Measurements from ENCODE around the gene ALK. TPM values are rescaled to one million over a fixed set of nuclear protein-coding genes. Genes with fewer than 3 reads are reported as not detected.

The ALK gene
- polyA plus RNA-seq, 1 of the 3 experiments (the other 2 are of a cell fraction), result 0.30 TPM

- Histone ChIP-seq H3K4me1 (ENCODE audit: control insufficient read depth in 1 of 2, insufficient read depth in 2 of 2, low read depth in 1 of 2, low read length in 1 of 2) (peaks cover 0 to 48% of the 10 kb centered on the region in 2 experiments; a peak in 1 of 4 replicates), H3F3A (replicated peaks; ENCODE audit: insufficient read depth) (no peaks in the 10 kb centered on the region), H3K36me3 (replicated peaks in 1 of 2; ENCODE audit: control insufficient read depth in 1 of 2, insufficient read depth in 2 of 2, low read length in 1 of 2) (no peaks in the 10 kb centered on the region), H4K20me1 (ENCODE audit: insufficient read depth) (no peaks in the 10 kb centered on the region), H3K4me2 (no peak overlapping the region), H3K9ac (no peak overlapping the region), H3K27me3 (ENCODE audit: insufficient read depth) (no peaks in the 10 kb centered on the region), H3K9me2 (no peaks in the 10 kb centered on the region), H3K27ac (ENCODE audit: low read depth in 2 of 2, low read length in 1 of 2) (peak overlapping the region in 1 of 2 experiments; percentile 22; a peak in 1 of 4 replicates), H3K9me3 (no peaks in the 10 kb centered on the region), H2AFZ (ENCODE audit: low read depth) (no peak overlapping the region), H3K4me3 (ENCODE audit: low read depth in 2 of 2, low read length in 1 of 2) (no peak overlapping the region), H3K79me2 (ENCODE audit: insufficient read depth) (no peaks in the 10 kb centered on the region)
- 27% methylated on average over 11 of the region's 12 CpGs for WGBS (ENCODE audit: low lambda C conversion rate)
- ChIA-PET CTCF (no interaction called here), POLR2A (interaction anchor here (0.7 to 0.8 kb wide), 3 partner anchors 69 to 1236 kb away, joined by 3 read pairs; no protein-coding TSS in a partner anchor)
- DNase-seq, result no peak
- no peak for TF ChIP-seq FOXM1 (IDR thresholded peaks at IDR 0.05; ENCODE audit: low read depth)
- no peak for TF ChIP-seq RFX5 (IDR thresholded peaks at IDR 0.05; ENCODE audit: low read length)
- no peak for TF ChIP-seq POLR2AphosphoS5 (IDR thresholded peaks at IDR 0.05; ENCODE audit: low read depth, low read length)
- TF ChIP-seq USF2 (IDR thresholded peaks at IDR 0.05; ENCODE audit: borderline replicate concordance, low read depth, low read length), result no peak
- TF ChIP-seq TAF1 (IDR thresholded peaks at IDR 0.05; ENCODE audit: borderline replicate concordance, low read depth, low read length), result no peak
- no peak for TF ChIP-seq CHD2 (IDR thresholded peaks at IDR 0.05; ENCODE audit: low read length, partially characterized antibody)
Observed at GRCh38 chr2:29848566-29849310, 72.6 kb downstream of the ALK start.

GRCh38 chr2:29847886-29848285 lies 73.5 kb downstream of the ALK start:
- H3K9ac ChIP-seq, result no peak overlapping the region
- H3K4me1 ChIP-seq (ENCODE audit: control insufficient read depth in 1 of 2, insufficient read depth in 2 of 2, low read depth in 1 of 2, low read length in 1 of 2), result peaks cover 0 to 49% of the 10 kb centered on the region in 2 experiments; a peak in 1 of 4 replicates
- H3K27ac ChIP-seq (ENCODE audit: low read depth in 2 of 2, low read length in 1 of 2), result no peak overlapping the region; a peak in 1 of 4 replicates
- 30% methylated on average over 6 of the region's 6 CpGs for WGBS (ENCODE audit: low lambda C conversion rate)
- POLR2A ChIA-PET, result interaction anchor here (0.8 kb wide), 1 partner anchor 197 kb away, joined by 3 read pairs; no protein-coding TSS in a partner anchor
- TF ChIP-seq TAF1 (IDR thresholded peaks at IDR 0.05; ENCODE audit: borderline replicate concordance, low read depth, low read length) (no peak), MXI1 (IDR thresholded peaks at IDR 0.05; ENCODE audit: low read depth, low read length) (no peak), FOSL2 (IDR thresholded peaks at IDR 0.05; ENCODE audit: borderline replicate concordance, low read depth) (no peak), TEAD4 (IDR thresholded peaks at IDR 0.05; ENCODE audit: borderline replicate concordance, insufficient read depth) (no peak), FOXJ3 (CRISPR knock-in tag; IDR thresholded peaks at IDR 0.05) (no peak), POLR2AphosphoS5 (IDR thresholded peaks at IDR 0.05; ENCODE audit: low read depth, low read length) (no peak), GABPA (IDR thresholded peaks at IDR 0.05; ENCODE audit: low read depth) (no peak), EZH2phosphoT487 (IDR thresholded peaks at IDR 0.05; ENCODE audit: borderline replicate concordance, low read depth) (no peak), JUND (IDR thresholded peaks at IDR 0.05) (no peak), USF2 (IDR thresholded peaks at IDR 0.05; ENCODE audit: borderline replicate concordance, low read depth, low read length) (no peak), RAD21 (IDR thresholded peaks at IDR 0.05; ENCODE audit: low read length) (no peak), REST (IDR thresholded peaks at IDR 0.05; ENCODE audit: low read depth, low read length) (no peak)
- DNase-seq, result no peak
- no peak overlapping the region for H2AFZ ChIP-seq (ENCODE audit: low read depth)
- H3F3A ChIP-seq (replicated peaks; ENCODE audit: insufficient read depth), result no peaks in the 10 kb centered on the region
- no peak overlapping the region for H3K4me2 ChIP-seq
- no peaks in the 10 kb centered on the region for H3K9me2 ChIP-seq
- no peaks in the 10 kb centered on the region for H3K9me3 ChIP-seq
- no peaks in the 10 kb centered on the region for H3K79me2 ChIP-seq (ENCODE audit: insufficient read depth)
- H3K27me3 ChIP-seq (ENCODE audit: insufficient read depth), result no peaks in the 10 kb centered on the region
- H4K20me1 ChIP-seq (ENCODE audit: insufficient read depth), result no peaks in the 10 kb centered on the region
- H3K4me3 ChIP-seq (ENCODE audit: low read depth in 2 of 2, low read length in 1 of 2), result no peak overlapping the region
- H3K36me3 ChIP-seq (replicated peaks in 1 of 2; ENCODE audit: control insufficient read depth in 1 of 2, insufficient read depth in 2 of 2, low read length in 1 of 2), result no peaks in the 10 kb centered on the region
- CTCF ChIA-PET, result interaction anchor here (1.5 kb wide), 1 partner anchor 72 kb away, joined by 4 read pairs; no protein-coding TSS in a partner anchor
